GM18520 (cell line): ENCODE data around the gene NRAS.

ENCODE experiments used
- ATAC-seq: cut with Tn5 transposase; IDR thresholded peaks from one replicate; pipeline ENCODE4 v1.9.1; 2021; ENCODE audit not compliant: unreplicated experiment

NRAS gene

GRCh38 chr1:114728553-114728952 lies 12.0 kb upstream of the NRAS start:
- ATAC-seq: no peak

- no peak for ATAC-seq
Observed at GRCh38 chr1:114725230-114725629, 8.7 kb upstream of the NRAS start.

GRCh38 chr1:114723915-114724314 lies 7.3 kb upstream of the NRAS start:
- no peak for ATAC-seq

GRCh38 chr1:114723457-114723856 lies 6.9 kb upstream of the NRAS start:
- ATAC-seq: no peak

GRCh38 chr1:114720492-114720891 lies 3.9 kb upstream of the NRAS start:
- no peak for ATAC-seq

GRCh38 chr1:114719424-114719787 lies 2.8 kb upstream of the NRAS start:
- no peak for ATAC-seq

- ATAC-seq: no peak
Observed at GRCh38 chr1:114718661-114719423, 2.3 kb upstream of the NRAS start.

GRCh38 chr1:114715952-114716303 lies 643 bp downstream of the NRAS start:
- no peak for ATAC-seq

GRCh38 chr1:114712977-114713376 lies 3.6 kb downstream of the NRAS start:
- ATAC-seq: no peak

GRCh38 chr1:114710360-114710759 lies 6.2 kb downstream of the NRAS start:
- no peak for ATAC-seq

GRCh38 chr1:114707604-114708003 lies 9.0 kb downstream of the NRAS start:
- no peak for ATAC-seq

GRCh38 chr1:114703242-114703641 lies 13.3 kb downstream of the NRAS start:
- no peak for ATAC-seq

GRCh38 chr1:114702737-114703136 lies 13.8 kb downstream of the NRAS start:
- no peak for ATAC-seq

- no peak for ATAC-seq
Observed at GRCh38 chr1:114701931-114702330, 14.6 kb downstream of the NRAS start.

- no peak for ATAC-seq
Observed at GRCh38 chr1:114700036-114700600, 16.5 kb downstream of the NRAS start.

GRCh38 chr1:114696810-114697209 lies 19.8 kb downstream of the NRAS start:
- ATAC-seq: no peak

GRCh38 chr1:114695430-114696058 lies 21.0 kb downstream of the NRAS start, which contains the start of gene AMPD1:
Gene AMPD1 (minus strand): TSS chr1:114695546. CDS start chr1:114695471, 75 bp downstream.
- ATAC-seq: no peak

- ATAC-seq: no peak
Observed at GRCh38 chr1:114694540-114695310, 21.8 kb downstream of the NRAS start.

GRCh38 chr1:114692947-114693346 lies 23.6 kb downstream of the NRAS start:
- ATAC-seq: no peak

- ATAC-seq: no peak
Observed at GRCh38 chr1:114691061-114691460, 25.5 kb downstream of the NRAS start.

- ATAC-seq: no peak
Observed at GRCh38 chr1:114690148-114690547, 26.4 kb downstream of the NRAS start.

- ATAC-seq: no peak
Observed at GRCh38 chr1:114688526-114688925, 28.0 kb downstream of the NRAS start.
